Mucosa of descending colon (tissue), 3 donors: ENCODE results near the gene S100A2. TPM values are rescaled to one million over a fixed set of nuclear protein-coding genes. Genes with fewer than 3 reads are reported as not detected.

Experiments used
- ATAC-seq: fragments of 200-7000 bp; cut with Tn5 transposase; one replicate; pipeline ENCODE4 v1.9.1; 2020; ENCODE audit warnings: mild to moderate bottlenecking, moderate library complexity
- DNase-seq, 3 donors: peaks; one replicate each; pipeline ENCODE4 v3.0.0-alpha.2; 2020
- H3K36me3 ChIP-seq: fragments of 200-600 bp; one replicate; pipeline ENCODE4 v1.8.0; 2021; ENCODE audit warnings: low read depth, mild to moderate bottlenecking
- H3K4me1 ChIP-seq: fragments of 200-600 bp; one replicate; pipeline ENCODE4 v1.8.0; 2021; ENCODE audit warnings: low read depth, mild to moderate bottlenecking
- H3K4me3 ChIP-seq: fragments of 200-600 bp; one replicate; pipeline ENCODE4 v1.8.0; 2021; ENCODE audit warnings: mild to moderate bottlenecking
- H3K9me3 ChIP-seq: fragments of 200-600 bp; one replicate; pipeline ENCODE4 v1.8.0; 2021; ENCODE audit warnings: mild to moderate bottlenecking
- intact Hi-C, 2 donors: fragments of 100-400 bp; cut with DNase I in 1 of 2; cut with micrococcal nuclease in 1 of 2; formaldehyde crosslinking; loops; one replicate each; pipeline versions ENCODE4 v1.11.0 to v1.11.1; 2022; cut with DNase I, micrococcal nuclease
- total RNA-seq, 3 donors: library from RNA; stranded (reverse); fragmentation: NEBNext Ultra II Directional in 2 of 3; extraction: Animal tissue kit (Norgen Biotek cat#: 25700) in 2 of 3; gene quantifications; one replicate each; pipeline versions ENCODE4 v1.2.1 to v1.2.4, GENCODE V29; 2021 to 2023
- TF ChIP-seq, protein P1 (sequence below): fragments of 200-600 bp; IDR thresholded peaks from one replicate; pipeline ENCODE4 v1.8.0; 2022; ENCODE audit warnings: antibody characterized with exemption, mild to moderate bottlenecking
- donor health status: DM: no; HTN: no; CAD: no; lungs with moderate emphysema.
- donor health status: DM: no; HTN: no; CAD: no.
- donor health status: DM: no; HTN: yes; CAD: no.

Gene S100A2
- total RNA-seq, 3 donors from 2014 or later, result 1.3 to 1.9 TPM; not detected in 1

DNA sequence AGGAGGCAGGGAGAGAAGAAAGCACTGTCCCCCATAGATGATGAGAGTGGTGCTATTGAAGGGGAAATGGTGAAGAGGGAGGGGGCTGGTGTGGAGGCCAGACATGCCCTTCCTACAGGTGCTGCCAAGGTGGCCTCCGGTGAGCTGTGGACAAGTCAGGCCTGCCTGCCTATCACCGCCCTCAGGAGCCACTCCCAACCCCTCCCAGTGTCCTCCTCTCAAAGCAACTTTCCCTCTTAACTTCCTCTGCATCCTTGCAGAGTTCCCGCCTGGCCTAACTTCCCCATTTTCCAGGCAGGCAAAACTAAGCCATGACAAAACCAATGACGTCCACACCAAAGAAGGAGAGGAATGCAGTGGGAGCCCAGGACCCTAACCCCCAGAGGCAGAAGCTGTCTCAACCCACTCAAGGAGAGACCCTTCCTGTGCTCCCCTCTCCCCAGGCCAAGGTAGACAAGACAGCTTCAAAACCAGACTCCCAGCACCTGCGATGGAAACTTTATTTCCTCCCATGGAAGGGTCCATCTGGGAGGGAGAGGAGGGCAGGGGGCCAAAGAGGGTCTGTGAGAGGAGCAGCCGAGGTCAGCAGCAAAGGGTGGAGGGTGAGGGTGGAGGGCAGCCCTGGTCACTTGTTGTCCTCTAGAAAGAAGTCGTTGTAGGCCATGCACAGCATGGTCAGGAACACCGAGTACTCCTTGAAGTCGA, 28.8 kb downstream of the S100A2 start:
- H3K36me3 ChIP-seq, result no peaks in the 10 kb centered on the region
- no peaks in the 10 kb centered on the region for H3K9me3 ChIP-seq
- peak; percentile 83 to 88 (median 87) for DNase-seq
- H3K4me1 ChIP-seq, result peaks cover 50% of the 10 kb centered on the region
- H3K4me3 ChIP-seq, result no peak overlapping the region
- peak; percentile 60 for ATAC-seq
- TF ChIP-seq, protein P1, sequence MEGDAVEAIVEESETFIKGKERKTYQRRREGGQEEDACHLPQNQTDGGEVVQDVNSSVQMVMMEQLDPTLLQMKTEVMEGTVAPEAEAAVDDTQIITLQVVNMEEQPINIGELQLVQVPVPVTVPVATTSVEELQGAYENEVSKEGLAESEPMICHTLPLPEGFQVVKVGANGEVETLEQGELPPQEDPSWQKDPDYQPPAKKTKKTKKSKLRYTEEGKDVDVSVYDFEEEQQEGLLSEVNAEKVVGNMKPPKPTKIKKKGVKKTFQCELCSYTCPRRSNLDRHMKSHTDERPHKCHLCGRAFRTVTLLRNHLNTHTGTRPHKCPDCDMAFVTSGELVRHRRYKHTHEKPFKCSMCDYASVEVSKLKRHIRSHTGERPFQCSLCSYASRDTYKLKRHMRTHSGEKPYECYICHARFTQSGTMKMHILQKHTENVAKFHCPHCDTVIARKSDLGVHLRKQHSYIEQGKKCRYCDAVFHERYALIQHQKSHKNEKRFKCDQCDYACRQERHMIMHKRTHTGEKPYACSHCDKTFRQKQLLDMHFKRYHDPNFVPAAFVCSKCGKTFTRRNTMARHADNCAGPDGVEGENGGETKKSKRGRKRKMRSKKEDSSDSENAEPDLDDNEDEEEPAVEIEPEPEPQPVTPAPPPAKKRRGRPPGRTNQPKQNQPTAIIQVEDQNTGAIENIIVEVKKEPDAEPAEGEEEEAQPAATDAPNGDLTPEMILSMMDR, result no peak
- intact Hi-C loops, result no loop called here

DNA sequence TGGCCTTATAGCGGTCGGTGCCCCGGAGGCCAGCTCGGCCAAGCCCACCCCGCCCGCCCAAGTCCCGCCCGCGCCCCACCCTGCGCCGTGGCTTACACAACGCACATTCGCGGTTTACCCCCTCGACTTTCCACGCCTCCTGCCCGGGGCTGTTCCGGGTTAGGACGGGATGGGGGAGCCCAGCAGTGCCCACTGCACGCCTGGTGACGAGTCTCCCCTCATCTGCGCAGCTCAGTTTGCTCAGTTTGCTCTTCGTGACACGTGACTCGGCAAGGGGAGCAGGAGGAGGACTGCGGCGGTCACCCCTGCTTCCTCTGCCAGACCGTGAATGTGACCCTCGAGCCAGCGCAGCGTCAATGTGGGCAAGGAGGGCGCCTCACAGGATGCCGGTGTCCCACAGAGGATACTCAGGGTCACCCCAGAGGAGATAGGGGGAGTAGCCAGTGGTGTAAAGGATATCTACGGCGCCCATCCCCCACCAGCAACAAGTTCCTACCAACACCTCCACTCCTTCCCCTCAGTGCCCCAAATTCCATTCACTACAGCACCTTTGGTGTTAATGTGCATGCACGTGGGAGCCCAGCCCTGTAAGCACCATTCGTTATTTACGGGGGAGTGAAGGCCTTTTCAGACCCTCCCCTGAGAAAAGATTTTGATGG, 29.5 kb downstream of the S100A2 start:
- Histone ChIP-seq H3K4me1 (peaks cover 52% of the 10 kb centered on the region), H3K4me3 (peak overlapping the region; percentile 74), H3K36me3 (no peaks in the 10 kb centered on the region), H3K9me3 (no peaks in the 10 kb centered on the region)
- DNase-seq, result peak; percentile 91 to 95 (median 94)
- intact Hi-C loops, result no loop called here
- TF ChIP-seq, protein P1, result no peak
- ATAC-seq, result peak; percentile 64

DNA sequence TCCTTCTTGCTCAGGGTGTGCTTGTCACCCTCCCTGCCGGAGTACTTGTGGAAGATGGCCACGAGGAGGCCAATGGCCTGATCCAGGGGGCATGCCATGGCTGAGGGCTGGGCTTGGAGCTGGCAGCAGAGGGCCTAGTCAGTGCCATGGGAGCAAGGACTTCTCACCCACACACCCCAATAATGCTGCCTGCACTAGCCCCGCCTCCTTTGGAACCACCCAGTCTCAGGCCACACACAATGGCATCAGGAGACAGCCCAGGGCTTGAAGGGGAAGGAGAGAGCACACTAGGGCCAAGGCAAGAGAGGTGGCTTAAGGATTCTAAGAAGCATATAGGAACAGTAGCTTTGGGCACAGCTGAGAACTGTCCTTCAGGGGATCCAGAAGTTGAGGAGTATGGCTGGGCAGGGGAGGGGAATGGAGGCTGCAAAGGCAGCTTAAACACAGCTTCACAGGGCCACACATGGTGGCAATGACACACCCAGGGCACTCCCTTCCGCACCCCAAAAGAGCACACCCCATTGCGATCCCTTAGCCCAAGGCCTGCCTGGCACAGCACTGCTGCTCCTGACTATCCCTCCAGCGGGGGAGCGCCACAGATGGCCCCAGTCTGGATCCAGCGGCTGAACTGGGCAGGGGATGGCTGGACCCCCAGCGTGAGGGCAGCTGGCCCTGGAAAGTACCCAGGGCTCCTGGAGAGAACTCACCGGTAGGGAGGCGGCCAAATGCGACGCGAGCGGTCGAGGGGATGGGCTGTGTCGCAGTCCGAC, 30.2 kb downstream of the S100A2 start, which contains the start of gene S100A6:
Gene S100A6 (minus strand): TSS at position 750 of the 770 bp plus-strand sequence. CDS start 652 bp downstream, at position 98.
- DNase-seq (peak; percentile 77 to 85 (median 79)), ATAC-seq (peak; percentile 18)
- peaks cover 50% of the 10 kb centered on the region for H3K4me1 ChIP-seq
- intact Hi-C loops, result no loop called here
- peak within 1 kb of the TSS; percentile 74 for H3K4me3 ChIP-seq
- H3K9me3 ChIP-seq, result no peaks in the 10 kb centered on the region
- no peaks in the 10 kb centered on the region for H3K36me3 ChIP-seq
- TF ChIP-seq, protein P1, result no peak

DNA sequence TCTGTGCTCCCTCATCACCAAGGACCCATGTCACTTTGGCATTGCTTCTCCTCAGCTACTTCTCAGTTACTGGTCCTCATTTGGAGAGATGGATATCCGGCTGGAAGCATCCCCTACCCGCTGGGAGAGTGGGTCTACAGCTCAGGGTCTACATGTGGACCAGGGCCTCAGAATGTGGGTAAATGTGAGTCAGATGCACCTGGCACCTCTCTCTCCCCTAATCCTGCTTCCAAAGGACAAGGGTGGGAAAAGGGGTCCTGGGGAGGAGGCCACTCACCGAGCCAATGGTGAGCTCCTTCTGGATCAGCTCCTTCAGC, 30.8 kb downstream of the S100A2 start:
- ATAC-seq, result no peak
- intact Hi-C loops, result loop anchor here (5.0 kb wide), 1 partner anchor 32 kb away; the partner anchor contains the start of gene S100A2 (in 2 of the 2)
- Histone ChIP-seq H3K4me3 (peak overlapping the region; percentile 74), H3K4me1 (peaks cover 50% of the 10 kb centered on the region), H3K9me3 (no peaks in the 10 kb centered on the region), H3K36me3 (no peaks in the 10 kb centered on the region)
- TF ChIP-seq, protein P1, result no peak
- no peak for DNase-seq

DNA sequence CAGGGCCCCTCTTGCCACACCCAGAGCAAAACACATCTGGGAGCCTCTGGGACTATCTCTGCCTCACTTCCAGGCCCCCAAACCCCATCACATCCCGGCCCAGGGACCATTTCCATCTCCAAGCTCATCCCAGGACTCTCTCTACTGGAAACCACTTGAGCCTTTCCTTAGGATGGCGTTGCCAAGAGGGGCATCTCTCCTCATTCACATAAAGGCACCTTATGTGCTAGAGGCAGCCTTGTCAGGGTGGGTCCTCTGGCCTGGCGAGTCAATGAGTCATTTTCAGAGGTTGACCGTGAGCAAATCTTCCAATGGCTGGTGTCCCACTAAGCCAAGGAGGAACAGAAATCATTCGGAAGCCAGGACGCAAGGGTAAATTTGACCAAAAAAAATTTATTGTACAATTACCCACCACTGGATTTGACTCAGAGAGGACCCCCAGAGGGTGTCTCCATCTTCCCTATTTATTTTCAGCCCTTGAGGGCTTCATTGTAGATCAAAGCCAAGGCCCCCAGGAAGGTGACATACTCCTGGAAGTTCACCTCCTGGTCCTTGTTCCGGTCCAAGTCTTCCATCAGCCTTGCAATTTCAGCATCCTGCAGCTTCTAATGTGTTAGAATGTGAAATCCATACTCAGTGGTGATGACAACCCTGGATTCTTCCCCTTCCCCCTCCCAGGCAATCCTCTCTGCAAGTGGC, 31.3 kb downstream of the S100A2 start:
- no peaks in the 10 kb centered on the region for H3K9me3 ChIP-seq
- ATAC-seq, result no peak
- intact Hi-C loops, result loop anchor here (5.0 kb wide), 1 partner anchor 33 kb away; the partner anchor contains the start of gene S100A2 (in 2 of the 2)
- H3K36me3 ChIP-seq, result no peaks in the 10 kb centered on the region
- peaks cover 50% of the 10 kb centered on the region for H3K4me1 ChIP-seq
- peak in 1 of 3 donors; percentile 13 for DNase-seq
- H3K4me3 ChIP-seq, result peak overlapping the region; percentile 74
- TF ChIP-seq, protein P1, result no peak
